GM12874 (cell line): ENCODE results near the gene ULBP1.
A peak's percentile ranks its signal among the peaks of the same experiment; 100 is the strongest.

Experiments
- CTCF ChIP-seq: IDR thresholded peaks from 2 replicates; pipeline ENCODE4 v1.5.1; 2011; ENCODE audit warnings: low read depth, mild to moderate bottlenecking, control low read depth, low read length, moderate library complexity; ENCODE audit not compliant: insufficient read depth

ULBP1 gene

GRCh38 chr6:149922642-149923326 lies 41.0 kb upstream of the ULBP1 start, which contains the start of gene RAET1G:
TSS of gene RAET1G (minus strand) at chr6:149923121. CDS start at chr6:149923010, 111 bp downstream.
- no peak for TF ChIP-seq CTCF

- no peak for TF ChIP-seq CTCF
Observed at GRCh38 chr6:149923327-149923986, 40.3 kb upstream of the ULBP1 start.

GRCh38 chr6:149924206-149924932 lies 39.4 kb upstream of the ULBP1 start:
- TF ChIP-seq CTCF, result no peak

GRCh38 chr6:149924933-149925252 lies 38.9 kb upstream of the ULBP1 start:
- no peak for TF ChIP-seq CTCF

- TF ChIP-seq CTCF, result no peak
Observed at GRCh38 chr6:149925253-149925973, 38.3 kb upstream of the ULBP1 start.

- peak; percentile 80 for TF ChIP-seq CTCF
Observed at GRCh38 chr6:149925974-149926777, 37.6 kb upstream of the ULBP1 start.
